ENCODE results near the gene HIBCH.
"Not testable (repeated sequence)": the region's sequence is repeated elsewhere in the genome, so short reads cannot be mapped to it uniquely, and the experiment has no call there.

HIBCH gene

GRCh38 chr2:190319555-190320498 is at the start of gene HIBCH:
HIBCH (minus strand) TSS chr2:190319826; CDS start chr2:190319750, 76 bp downstream.
- peak; percentile 88 for DNase-seq (ENCODE audit: low read depth)

DNA sequence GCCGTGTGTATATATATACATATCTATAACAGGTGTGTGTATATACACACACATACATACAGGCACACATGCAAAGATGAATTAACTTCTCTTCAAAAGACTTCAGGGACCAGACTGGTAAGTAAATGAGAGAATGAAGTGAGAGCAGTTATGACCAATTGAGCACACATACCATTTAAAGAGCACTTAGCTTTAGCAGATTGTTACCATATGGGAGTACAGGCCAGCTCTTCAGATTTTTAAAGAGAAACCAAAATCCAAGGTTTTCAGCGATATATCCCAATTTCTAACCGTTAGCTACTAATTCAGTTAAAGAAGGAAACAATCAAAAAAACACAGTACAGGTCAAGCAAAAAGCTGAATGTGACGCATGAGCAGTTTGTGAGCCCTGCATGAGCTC is 47.5 kb upstream of the HIBCH start:
- DNase-seq (ENCODE audit: low read depth), result no peak

DNA sequence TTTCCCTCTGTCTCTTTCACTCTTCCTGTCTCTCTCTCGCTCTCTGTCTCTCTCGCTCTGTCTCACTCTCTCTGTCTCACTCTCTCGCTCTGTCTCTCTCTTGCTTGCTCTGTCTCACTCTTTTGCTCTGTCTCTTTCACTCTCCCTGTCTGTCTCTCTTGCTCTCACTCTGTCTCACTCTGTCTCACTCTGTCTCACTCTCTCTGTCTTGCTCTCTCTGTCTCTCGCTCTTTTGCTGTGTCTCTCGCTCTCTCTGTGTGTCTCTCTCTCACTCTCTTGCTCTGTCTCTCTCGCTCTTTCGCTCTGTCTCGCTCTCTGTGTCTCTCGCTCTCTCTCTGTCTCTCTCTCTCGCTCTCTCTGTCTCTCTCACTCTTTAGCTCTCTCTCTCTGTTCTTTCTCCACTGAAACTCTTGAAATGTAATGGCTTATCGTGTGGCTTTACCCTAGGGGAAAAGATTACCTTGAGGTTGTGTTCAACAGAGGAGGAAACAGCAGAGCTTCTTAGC is 46.7 kb upstream of the HIBCH start:
- DNase-seq (ENCODE audit: low read depth), result no peak

GRCh38 chr2:190365499-190366204 is 46.0 kb upstream of the HIBCH start:
- no peak for DNase-seq (ENCODE audit: low read depth)

- no peak for DNase-seq (ENCODE audit: low read depth)
These were observed 43.3 kb upstream of the HIBCH start for GRCh38 chr2:190362894-190363293.

GRCh38 chr2:190361572-190361971 is 41.9 kb upstream of the HIBCH start:
- DNase-seq (ENCODE audit: low read depth), result no peak

GRCh38 chr2:190360965-190361364 is 41.3 kb upstream of the HIBCH start:
- no peak for DNase-seq (ENCODE audit: low read depth)

DNA sequence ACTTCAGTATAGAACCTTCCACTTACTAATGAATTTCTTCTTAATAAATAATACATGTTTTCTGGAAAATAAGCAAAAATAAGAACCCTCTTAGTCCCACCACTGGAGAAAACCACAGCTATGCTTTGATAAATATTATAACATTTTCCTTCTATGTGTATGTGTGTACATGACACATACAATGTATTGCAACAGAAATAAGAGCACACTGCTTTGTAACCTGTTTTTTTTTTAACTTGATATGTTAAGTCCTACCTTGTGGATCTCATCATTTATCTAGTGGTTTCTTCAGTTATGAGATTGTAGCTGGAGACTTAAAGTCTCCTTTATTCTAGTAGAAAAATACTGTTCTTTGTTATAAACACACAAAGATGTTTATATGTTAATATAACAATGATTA is 40.9 kb upstream of the HIBCH start:
- no peak for DNase-seq (ENCODE audit: low read depth)

- DNase-seq (ENCODE audit: low read depth), result not testable (repeated sequence)
These were observed 39.2 kb upstream of the HIBCH start for GRCh38 chr2:190358655-190359448.

DNA sequence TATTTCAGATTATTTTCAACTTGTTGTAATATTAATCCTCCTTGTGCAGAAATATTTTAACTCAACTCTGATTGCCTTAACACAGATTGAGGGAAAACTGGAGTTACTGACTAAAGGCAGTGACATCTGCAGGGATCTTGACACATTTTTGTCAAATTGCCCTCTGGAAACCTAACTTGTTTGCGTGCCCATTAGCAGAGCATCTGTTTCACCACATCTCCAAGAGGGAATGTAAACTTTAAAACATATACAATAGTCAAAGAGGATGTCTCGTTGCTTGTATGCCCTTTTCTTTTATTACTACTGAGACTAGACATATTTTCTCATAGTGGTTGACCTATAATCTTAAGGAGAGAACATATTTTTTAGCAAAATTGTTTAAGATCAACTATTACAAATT is 38.0 kb upstream of the HIBCH start:
- no peak for DNase-seq (ENCODE audit: low read depth)

DNA sequence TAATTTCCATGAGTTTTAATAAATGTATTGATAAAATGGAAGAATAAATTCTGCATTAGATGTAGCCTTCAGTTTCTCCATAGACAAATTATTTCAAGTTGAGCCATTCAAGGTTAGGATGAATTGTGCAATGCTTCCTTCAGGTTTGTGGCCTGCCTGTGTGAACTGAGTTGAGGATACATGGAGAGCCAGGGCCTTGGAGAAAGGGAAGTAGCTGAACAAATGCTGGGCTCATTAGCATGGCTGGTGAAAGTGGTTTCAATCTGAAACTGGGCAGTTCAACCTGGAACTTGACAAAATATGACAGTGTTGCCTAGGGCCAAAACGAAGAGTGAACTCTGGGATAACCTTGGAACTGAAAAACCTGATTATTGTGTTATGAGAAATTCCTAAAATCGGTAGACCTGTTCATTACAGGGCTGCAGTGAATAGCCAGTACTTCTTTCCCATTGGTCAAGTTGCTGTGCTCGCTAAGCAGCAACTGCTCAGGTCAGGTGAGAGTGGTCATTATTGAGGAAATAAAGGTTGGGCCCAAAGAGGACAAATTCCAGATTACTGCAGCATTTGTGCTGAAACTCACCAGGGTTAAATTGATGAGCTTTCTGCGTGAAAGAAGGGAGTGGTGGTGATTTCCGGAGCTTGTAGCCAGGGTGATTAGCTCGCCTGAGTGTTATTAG is 36.5 kb upstream of the HIBCH start:
- DNase-seq (ENCODE audit: low read depth), result no peak

DNA sequence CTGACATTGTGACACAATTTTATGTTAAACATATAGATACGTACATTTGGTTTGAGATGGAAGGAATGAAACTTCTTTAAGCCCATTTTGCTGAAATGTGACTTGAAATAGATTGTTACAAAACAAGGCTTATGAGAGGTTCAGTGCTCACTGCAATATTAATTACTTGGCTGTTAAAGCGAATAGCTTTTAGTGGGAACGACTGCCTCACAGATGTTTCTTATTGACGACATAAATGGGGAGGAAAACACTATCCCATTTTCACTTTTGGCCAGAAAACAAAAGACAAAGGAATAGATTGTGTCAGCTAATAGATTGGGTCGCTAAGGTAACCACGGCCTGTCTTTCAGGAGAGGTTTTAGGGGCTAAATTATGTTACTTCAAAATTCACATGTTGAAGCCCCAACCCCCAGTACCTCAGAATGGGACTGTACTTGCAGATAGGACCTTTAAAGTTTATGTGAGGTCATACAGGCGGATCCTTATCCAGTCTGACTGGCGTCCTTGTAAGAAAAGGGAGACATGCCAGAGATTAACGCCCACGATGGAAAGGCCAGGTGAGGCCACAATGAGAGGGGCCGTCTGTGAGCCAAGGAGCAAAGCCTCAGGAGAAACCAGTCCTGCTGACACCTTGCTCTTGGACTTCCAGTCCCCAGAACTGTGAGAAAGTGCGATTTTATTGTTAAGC is 34.5 kb upstream of the HIBCH start:
- no peak for DNase-seq (ENCODE audit: low read depth)

DNA sequence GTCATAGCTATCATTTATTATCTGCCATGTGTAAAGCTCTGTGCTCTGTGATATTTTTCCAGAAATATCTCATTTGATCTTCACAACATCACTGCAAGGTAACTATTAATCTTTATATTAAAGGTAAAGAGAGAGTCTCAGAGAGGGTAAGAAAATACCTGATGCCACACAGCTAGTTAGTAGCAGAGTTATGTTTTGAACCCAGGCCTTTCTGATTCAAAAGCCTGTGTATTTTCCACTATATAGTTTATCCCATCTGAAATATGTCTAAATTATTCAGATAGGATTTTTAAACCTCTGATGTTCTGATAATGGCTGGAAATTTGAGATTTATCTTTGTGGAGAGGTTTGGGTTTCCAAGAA is 33.9 kb upstream of the HIBCH start:
- DNase-seq (ENCODE audit: low read depth), result no peak

DNA sequence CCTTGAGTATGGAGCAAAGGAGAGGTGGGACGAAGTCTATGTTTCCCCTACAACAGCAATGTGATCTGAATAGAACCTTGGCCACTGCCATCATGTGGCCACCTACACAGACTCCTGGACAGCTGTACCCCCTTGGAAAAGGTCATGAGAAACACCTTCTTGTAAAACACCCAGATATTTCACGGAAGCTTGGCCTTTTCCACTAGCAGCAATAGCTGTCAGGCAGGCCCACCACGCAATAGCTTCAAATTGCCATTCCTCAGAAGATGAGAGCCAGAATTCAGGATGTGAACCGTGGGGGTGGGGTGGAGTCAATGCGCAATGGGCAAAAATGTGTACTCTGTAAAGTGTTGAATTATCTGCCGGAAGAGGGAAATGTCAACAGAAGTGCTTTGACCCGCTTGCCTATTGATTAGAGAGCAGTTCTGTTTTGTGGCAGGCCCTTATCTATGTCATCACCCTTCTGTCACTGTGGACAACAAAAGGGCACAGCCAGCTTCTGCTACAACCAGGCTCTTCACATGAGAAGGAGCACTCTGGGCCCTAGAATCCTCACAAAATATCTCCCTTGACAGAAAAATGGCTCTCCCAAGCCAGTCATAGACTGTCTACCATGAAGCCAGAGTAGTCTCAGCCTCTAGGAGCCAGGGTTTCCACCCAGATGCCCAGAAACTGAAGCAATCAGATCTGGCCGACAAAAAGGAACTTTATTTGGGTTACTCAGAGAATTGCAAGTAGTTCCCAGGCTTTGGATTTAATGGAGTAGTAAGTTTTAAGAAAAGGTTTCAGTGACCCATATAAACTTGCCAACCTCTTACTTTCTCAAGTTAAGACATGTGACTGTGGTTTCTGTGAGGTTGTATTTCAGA is 33.3 kb upstream of the HIBCH start:
- DNase-seq (ENCODE audit: low read depth), result no peak

- DNase-seq (ENCODE audit: low read depth), result no peak
These were observed 32.3 kb upstream of the HIBCH start for GRCh38 chr2:190351955-190352354.

DNA sequence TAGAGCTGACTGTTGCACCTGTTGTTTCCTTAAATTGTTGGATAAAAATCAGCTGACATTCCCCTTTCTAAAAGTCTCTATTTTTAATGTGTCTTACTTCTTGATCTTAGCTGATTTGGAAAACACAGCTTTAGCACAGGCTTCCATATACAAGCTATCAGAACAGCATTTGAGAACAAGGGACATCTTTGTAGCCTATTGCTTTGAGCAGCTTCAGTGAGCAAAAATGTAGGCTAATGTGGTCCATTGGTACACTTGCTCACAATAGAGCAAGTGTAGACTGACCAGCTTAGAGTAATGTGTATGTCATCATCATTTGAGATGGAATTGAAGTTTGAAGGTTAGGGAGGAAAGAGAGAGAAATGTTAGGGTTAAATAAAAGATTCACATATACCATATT is 30.7 kb upstream of the HIBCH start:
- no peak for DNase-seq (ENCODE audit: low read depth)

- DNase-seq (ENCODE audit: low read depth), result no peak
These were observed 24.7 kb upstream of the HIBCH start for GRCh38 chr2:190344276-190344827.

DNA sequence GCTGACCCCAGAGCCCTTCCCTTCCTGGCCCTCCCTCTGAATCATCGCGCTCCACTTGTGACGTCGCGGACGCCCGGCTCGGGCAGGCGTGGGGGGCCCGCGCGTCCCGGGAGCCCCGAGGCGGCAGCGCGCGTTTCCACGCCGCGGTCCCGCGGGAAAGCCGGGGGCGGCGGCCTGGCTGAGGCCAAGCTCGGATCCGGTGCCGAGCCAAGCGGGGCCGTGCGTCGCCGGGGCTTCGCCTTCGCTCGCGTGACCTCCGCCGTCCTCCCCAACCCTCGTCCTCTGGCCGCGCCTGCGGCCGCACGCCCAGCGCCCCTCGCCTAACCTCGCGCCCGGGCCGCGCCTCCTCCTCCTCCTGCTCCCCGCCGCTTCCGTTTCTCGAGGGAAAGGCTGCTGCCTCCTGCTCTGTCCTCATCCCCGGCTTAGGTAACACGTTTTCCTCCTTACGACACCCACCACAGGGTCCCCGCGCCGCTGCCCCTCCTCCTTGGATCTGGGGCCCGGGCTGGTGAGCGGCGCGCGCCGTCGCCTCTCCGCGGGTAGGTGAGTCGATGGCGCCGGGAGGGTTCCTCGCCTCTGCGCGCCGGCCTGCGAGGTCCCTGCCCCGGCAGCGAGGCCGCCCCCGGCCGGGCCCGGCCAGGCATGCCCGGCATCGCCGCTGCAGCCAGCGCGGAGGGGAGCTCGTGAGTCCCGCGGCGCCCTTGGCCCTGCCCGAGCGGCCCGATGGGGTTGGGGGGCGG is 24.1 kb upstream of the HIBCH start, which contains the start of gene INPP1:
TSS of gene INPP1 (plus strand) at position 54 of the 740 bp plus-strand sequence. CDS start 16,514 bp downstream, outside the sequence.
- peak; percentile 19 for DNase-seq (ENCODE audit: low read depth)

- DNase-seq (ENCODE audit: low read depth), result no peak
These were observed 23.5 kb upstream of the HIBCH start for GRCh38 chr2:190343089-190343535.
